ENCODE data around the gene TIMP3. TPM values are rescaled to one million over a fixed set of nuclear protein-coding genes. Genes with fewer than 3 reads are reported as not detected.

Gene TIMP3
- polyA plus RNA-seq, 1 donor (not counting 4 experiments of a cell fraction or from before 2014, with no cell fraction given): 34.3 TPM

GRCh38 chr22:32823024-32823730 is 21.7 kb downstream of the TIMP3 start:
- H3K9ac ChIP-seq (ENCODE audit: control insufficient read depth, extremely low read depth, insufficient read depth, low read length): no peak overlapping the region
- peak; percentile 65 for FAIRE-seq
- no peak overlapping the region for H3K4me3 ChIP-seq (ENCODE audit: control insufficient read depth in 2 of 3, extremely low read depth in 1 of 3, insufficient read depth in 2 of 3, low read depth in 1 of 3, low read length in 3 of 3)
- H3K36me3 ChIP-seq (ENCODE audit: control insufficient read depth in 2 of 2, extremely low read depth in 1 of 2, insufficient read depth in 2 of 2, low read length in 2 of 2): peaks cover 0 to 3% of the 10 kb centered on the region in 2 experiments
- peak; percentile 51 to 65 (median 52) for TF ChIP-seq CTCF (optimal IDR thresholded peaks at IDR 0.05 in 1 of 3, IDR thresholded peaks at IDR 0.05 in 1 of 3, conservative IDR thresholded peaks at IDR 0.05 in 1 of 3; ENCODE audit: extremely low read depth in 1 of 3, insufficient read depth in 2 of 3, low read length in 3 of 3)
- TF ChIP-seq EZH2 (IDR thresholded peaks at IDR 0.05; ENCODE audit: low read length): no peak
- H3K9me1 ChIP-seq (ENCODE audit: control insufficient read depth, extremely low read depth, insufficient read depth, low read length): no peaks in the 10 kb centered on the region
- no peaks in the 10 kb centered on the region for H3K27me3 ChIP-seq (ENCODE audit: control insufficient read depth, extremely low read depth, insufficient read depth, low read length)
- no peak for DNase-seq (ENCODE audit: low read depth, low spot score)
- H2AFZ ChIP-seq (ENCODE audit: control insufficient read depth, low read length): no peak overlapping the region
- no peak overlapping the region for H3K27ac ChIP-seq (ENCODE audit: control insufficient read depth, insufficient read depth, low read length)
- no peaks in the 10 kb centered on the region for H4K20me1 ChIP-seq (ENCODE audit: control insufficient read depth, extremely low read depth, insufficient read depth, low read length)
- H3K79me2 ChIP-seq (ENCODE audit: control insufficient read depth, insufficient read depth, low read length): no peaks in the 10 kb centered on the region
- H3K9me3 ChIP-seq (ENCODE audit: control insufficient read depth, low read depth, low read length): no peaks in the 10 kb centered on the region
- H3K4me1 ChIP-seq (ENCODE audit: control insufficient read depth, extremely low read depth, insufficient read depth, low read length): peaks cover 37% of the 10 kb centered on the region
- no peak overlapping the region for H3K4me2 ChIP-seq (ENCODE audit: control insufficient read depth, extremely low read depth, insufficient read depth, low read depth, low read length)
- dilution Hi-C loops (cut with MboI; ENCODE audit: extremely low pct_ligation_motif_present, low sequenced_read_pairs): no loop called here

GRCh38 chr22:32824531-32825312 is 23.2 kb downstream of the TIMP3 start:
- DNase-seq (ENCODE audit: low read depth, low spot score) (no peak), FAIRE-seq (no peak)
- no peak for TF ChIP-seq CTCF (optimal IDR thresholded peaks at IDR 0.05 in 1 of 3, IDR thresholded peaks at IDR 0.05 in 1 of 3, conservative IDR thresholded peaks at IDR 0.05 in 1 of 3; ENCODE audit: extremely low read depth in 1 of 3, insufficient read depth in 2 of 3, low read length in 3 of 3)
- TF ChIP-seq EZH2 (IDR thresholded peaks at IDR 0.05; ENCODE audit: low read length): no peak
- Histone ChIP-seq H3K4me2 (ENCODE audit: control insufficient read depth, extremely low read depth, insufficient read depth, low read depth, low read length) (no peak overlapping the region), H3K27me3 (ENCODE audit: control insufficient read depth, extremely low read depth, insufficient read depth, low read length) (no peaks in the 10 kb centered on the region), H2AFZ (ENCODE audit: control insufficient read depth, low read length) (no peak overlapping the region), H3K79me2 (ENCODE audit: control insufficient read depth, insufficient read depth, low read length) (no peaks in the 10 kb centered on the region), H3K9me3 (ENCODE audit: control insufficient read depth, low read depth, low read length) (no peaks in the 10 kb centered on the region), H3K9ac (ENCODE audit: control insufficient read depth, extremely low read depth, insufficient read depth, low read length) (no peak overlapping the region), H3K4me1 (ENCODE audit: control insufficient read depth, extremely low read depth, insufficient read depth, low read length) (peaks cover 31% of the 10 kb centered on the region), H4K20me1 (ENCODE audit: control insufficient read depth, extremely low read depth, insufficient read depth, low read length) (no peaks in the 10 kb centered on the region), H3K27ac (ENCODE audit: control insufficient read depth, insufficient read depth, low read length) (no peak overlapping the region), H3K4me3 (ENCODE audit: control insufficient read depth in 2 of 3, extremely low read depth in 1 of 3, insufficient read depth in 2 of 3, low read depth in 1 of 3, low read length in 3 of 3) (no peak overlapping the region), H3K36me3 (ENCODE audit: control insufficient read depth in 2 of 2, extremely low read depth in 1 of 2, insufficient read depth in 2 of 2, low read length in 2 of 2) (peaks cover under 1 to 3% of the 10 kb centered on the region in 2 experiments), H3K9me1 (ENCODE audit: control insufficient read depth, extremely low read depth, insufficient read depth, low read length) (no peaks in the 10 kb centered on the region)
- dilution Hi-C loops (cut with MboI; ENCODE audit: extremely low pct_ligation_motif_present, low sequenced_read_pairs): no loop called here
